ENCODE measurements around the gene NEIL1. TPM values are rescaled to one million over a fixed set of nuclear protein-coding genes. Genes with fewer than 3 reads are reported as not detected.

Gene NEIL1
- total RNA-seq, 2 experiments from 2014 or later = 2.8 to 3.2 TPM

GRCh38 chr15:75360391-75360790 is 13.6 kb downstream of the NEIL1 start:
- Mint-ChIP-seq H3K9me3 (ENCODE audit: insufficient read depth) (no peaks in the 10 kb centered on the region), H3K4me1 (ENCODE audit: low read depth) (no peaks in the 10 kb centered on the region), H3K4me3 (no peak overlapping the region), H3K27me3 (ENCODE audit: low read depth) (no peaks in the 10 kb centered on the region), H3K36me3 (ENCODE audit: low read depth) (peaks cover 20% of the 10 kb centered on the region), H3K27ac (peak overlapping the region; percentile 15)
- ATAC-seq (no peak), DNase-seq (no peak)
- CTCF ChIA-PET = no interaction called here
- POLR2A ChIA-PET = interaction anchor here (0.5 to 0.6 kb wide), 2 partner anchors 13 to 91 kb away, joined by 3 read pairs; partner anchors contain the start of gene SIN3A

DNA sequence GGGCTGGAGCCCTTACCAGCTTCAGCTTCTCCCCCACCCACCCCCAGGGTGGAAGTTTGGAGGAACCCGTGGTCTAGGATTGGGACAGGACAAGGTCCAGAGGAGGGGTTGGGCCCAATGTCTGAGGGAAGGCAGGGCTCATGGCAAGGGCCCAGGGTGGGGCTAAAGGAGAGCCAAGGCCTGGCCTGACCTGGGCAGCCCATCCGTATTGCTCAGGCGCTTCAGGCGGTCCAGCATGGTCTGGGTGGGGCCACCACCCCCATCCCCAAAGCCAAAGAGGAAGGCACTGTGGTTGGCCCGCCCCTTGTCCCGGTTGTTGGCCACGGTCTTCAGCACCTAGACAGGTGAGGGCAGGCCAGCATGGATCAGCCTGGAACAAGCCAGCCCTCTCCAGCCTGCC is 14.0 kb downstream of the NEIL1 start:
- Mint-ChIP-seq H3K27ac (peak overlapping the region; percentile 15), H3K9me3 (ENCODE audit: insufficient read depth) (no peaks in the 10 kb centered on the region), H3K4me1 (ENCODE audit: low read depth) (no peaks in the 10 kb centered on the region), H3K36me3 (ENCODE audit: low read depth) (peaks cover 18% of the 10 kb centered on the region), H3K4me3 (no peak overlapping the region), H3K27me3 (ENCODE audit: low read depth) (no peaks in the 10 kb centered on the region)
- ChIA-PET CTCF (no interaction called here), POLR2A (no interaction called here)
- ATAC-seq (no peak), DNase-seq (no peak)

DNA sequence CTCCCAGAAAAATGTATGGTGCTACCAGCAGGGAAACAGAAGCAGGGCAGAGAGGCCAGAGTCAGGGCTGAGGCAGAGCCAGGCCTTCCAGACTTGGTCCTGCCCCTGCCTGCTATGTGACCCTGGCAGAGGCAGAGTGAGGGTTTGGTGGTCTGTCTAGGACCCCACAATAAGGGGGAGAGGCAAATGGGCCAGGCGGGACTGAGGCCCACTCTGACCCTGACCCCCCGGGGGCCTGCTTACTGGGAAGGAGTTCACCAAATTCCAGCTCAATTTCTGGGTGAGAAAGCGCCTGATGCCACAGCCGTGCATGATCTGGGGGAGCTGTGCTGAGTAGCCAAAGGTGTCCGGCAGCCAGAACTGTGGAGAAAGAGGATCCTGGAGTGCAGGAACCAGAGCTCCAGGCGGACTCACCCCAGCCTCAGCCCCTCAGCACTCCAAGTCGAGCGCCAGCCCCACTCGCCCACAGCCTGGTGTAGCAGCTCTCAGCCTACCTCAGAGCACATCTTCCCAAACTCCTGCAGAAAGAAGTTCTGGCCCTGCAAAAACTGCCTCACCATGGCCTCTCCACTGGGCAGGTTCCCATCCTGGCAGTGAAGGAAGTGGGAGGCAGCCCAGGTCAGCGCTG is 14.6 kb downstream of the NEIL1 start:
- H3K27ac Mint-ChIP-seq = peak overlapping the region; percentile 20
- no peaks in the 10 kb centered on the region for H3K4me1 Mint-ChIP-seq (ENCODE audit: low read depth)
- CTCF ChIA-PET = no interaction called here

DNA sequence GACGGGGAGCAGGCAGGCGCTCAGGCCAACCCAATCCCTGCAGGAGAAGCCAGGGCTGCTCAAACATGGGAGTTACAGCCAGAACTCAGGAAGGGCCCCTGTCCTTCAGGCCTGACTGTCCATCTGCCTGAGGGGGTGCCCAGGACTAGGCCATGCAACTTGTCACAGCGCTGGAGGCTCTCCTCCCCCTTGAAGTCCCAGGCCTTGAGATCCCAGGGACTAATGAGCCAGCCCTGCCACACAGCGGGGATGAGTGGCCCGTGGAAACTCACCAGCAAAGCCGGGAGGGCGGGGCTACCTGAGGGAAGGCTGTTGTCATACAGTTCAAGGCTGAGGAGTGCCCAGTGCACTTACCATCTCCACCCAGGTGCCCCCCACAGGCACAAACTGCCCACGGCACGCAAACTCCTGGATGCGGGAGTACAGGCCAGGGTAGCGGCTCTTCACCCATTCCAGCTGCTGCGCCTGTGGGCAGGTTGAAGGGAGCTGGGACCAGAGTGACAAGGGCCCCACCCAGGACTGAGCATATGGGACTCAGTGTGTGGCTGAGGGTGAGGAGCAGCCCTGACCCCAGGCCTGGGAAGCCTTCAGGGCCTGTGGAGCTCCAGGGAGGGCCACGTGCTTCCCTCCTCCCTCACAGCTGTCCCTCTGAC is 15.3 kb downstream of the NEIL1 start:
- ATAC-seq (no peak), DNase-seq (no peak)
- H3K36me3 Mint-ChIP-seq (ENCODE audit: low read depth) = peaks cover 13% of the 10 kb centered on the region
- ChIA-PET CTCF (no interaction called here), POLR2A (no interaction called here)
- H3K4me1 Mint-ChIP-seq (ENCODE audit: low read depth) = peaks cover 4% of the 10 kb centered on the region
- H3K9me3 Mint-ChIP-seq (ENCODE audit: insufficient read depth) = no peaks in the 10 kb centered on the region
- H3K27ac Mint-ChIP-seq = peak overlapping the region; percentile 52
- no peak overlapping the region for H3K4me3 Mint-ChIP-seq
- H3K27me3 Mint-ChIP-seq (ENCODE audit: low read depth) = no peaks in the 10 kb centered on the region

More for the DNA sequence above, 14.6 kb downstream of the NEIL1 start:
- Mint-ChIP-seq H3K27me3 (ENCODE audit: low read depth) (no peaks in the 10 kb centered on the region), H3K36me3 (ENCODE audit: low read depth) (peaks cover 13% of the 10 kb centered on the region), H3K4me3 (no peak overlapping the region), H3K9me3 (ENCODE audit: insufficient read depth) (no peaks in the 10 kb centered on the region)
- no peak for ATAC-seq
- POLR2A ChIA-PET = no interaction called here
- DNase-seq = no peak

DNA sequence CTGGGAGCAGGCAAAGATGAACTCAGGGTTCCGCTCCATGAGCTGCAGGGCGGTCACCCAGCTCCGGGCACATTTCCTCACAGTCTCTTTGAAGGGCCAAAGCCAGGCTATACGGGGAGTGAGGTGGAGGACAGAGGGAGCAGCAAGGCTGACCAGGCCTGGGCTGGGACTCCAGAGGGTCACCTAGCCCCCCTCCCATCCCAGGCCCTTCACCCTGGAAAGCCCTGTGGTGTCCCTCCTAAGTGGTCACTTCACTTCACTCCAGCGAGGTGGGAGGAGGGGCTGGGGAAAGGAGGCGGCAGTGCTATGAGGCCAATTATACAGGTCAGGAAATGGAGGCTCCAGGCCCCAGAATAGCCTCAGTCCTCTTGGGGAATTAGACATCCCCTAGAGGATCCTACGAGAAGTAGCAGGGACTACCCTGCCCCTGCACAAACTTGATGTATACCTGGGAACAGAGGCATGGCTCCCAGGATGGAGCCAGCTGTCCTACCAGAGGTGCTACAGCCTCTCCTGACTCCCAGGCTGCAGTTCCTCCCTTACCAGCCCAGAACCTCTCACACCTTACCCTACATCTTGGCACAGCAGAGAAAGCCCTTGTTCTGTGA is 15.9 kb downstream of the NEIL1 start:
- ATAC-seq (no peak), DNase-seq (no peak)
- Mint-ChIP-seq H3K9me3 (ENCODE audit: insufficient read depth) (no peaks in the 10 kb centered on the region), H3K4me3 (no peak overlapping the region), H3K4me1 (ENCODE audit: low read depth) (peaks cover 9% of the 10 kb centered on the region), H3K27me3 (ENCODE audit: low read depth) (no peaks in the 10 kb centered on the region), H3K27ac (peak overlapping the region; percentile 52), H3K36me3 (ENCODE audit: low read depth) (peaks cover 13% of the 10 kb centered on the region)
- POLR2A ChIA-PET = no interaction called here
- CTCF ChIA-PET = no interaction called here

DNA sequence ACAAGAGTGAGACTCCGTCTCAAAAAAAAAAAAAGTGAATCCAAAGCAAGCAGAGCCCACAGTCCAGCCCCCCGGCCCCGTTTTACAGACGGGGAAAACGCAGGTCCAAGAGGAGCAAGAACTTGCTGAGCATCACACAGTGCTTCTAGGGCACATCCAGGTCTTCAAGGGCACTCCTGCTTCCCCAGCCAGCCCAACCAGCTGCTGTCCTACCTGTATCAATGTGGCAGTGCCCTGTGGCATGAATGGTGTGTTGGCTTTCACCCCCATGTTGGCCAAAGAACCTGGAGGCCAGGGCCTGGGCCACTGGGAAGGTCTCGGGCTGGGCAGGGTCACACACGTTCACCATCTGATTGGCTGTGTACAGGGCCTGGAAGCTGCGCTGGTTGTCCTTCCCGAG is 16.9 kb downstream of the NEIL1 start:
- Mint-ChIP-seq H3K9me3 (ENCODE audit: insufficient read depth) (no peaks in the 10 kb centered on the region), H3K27ac (no peak overlapping the region), H3K4me1 (ENCODE audit: low read depth) (peaks cover 12% of the 10 kb centered on the region), H3K36me3 (ENCODE audit: low read depth) (peaks cover 12% of the 10 kb centered on the region), H3K27me3 (ENCODE audit: low read depth) (no peaks in the 10 kb centered on the region), H3K4me3 (no peak overlapping the region)
- ChIA-PET POLR2A (no interaction called here), CTCF (no interaction called here)
- no peak for ATAC-seq
- no peak for DNase-seq

GRCh38 chr15:75364881-75365280 is 18.0 kb downstream of the NEIL1 start:
- H3K27me3 Mint-ChIP-seq (ENCODE audit: low read depth) = no peaks in the 10 kb centered on the region
- DNase-seq = no peak
- CTCF ChIA-PET = no interaction called here

GRCh38 chr15:75366163-75366562 is 19.3 kb downstream of the NEIL1 start:
- Mint-ChIP-seq H3K4me3 (no peak overlapping the region), H3K9me3 (ENCODE audit: insufficient read depth) (no peaks in the 10 kb centered on the region), H3K4me1 (ENCODE audit: low read depth) (peaks cover 26% of the 10 kb centered on the region), H3K36me3 (ENCODE audit: low read depth) (peaks cover 22% of the 10 kb centered on the region), H3K27ac (no peak overlapping the region), H3K27me3 (ENCODE audit: low read depth) (no peaks in the 10 kb centered on the region)
- DNase-seq = no peak
- ChIA-PET POLR2A (interaction anchor here (0.7 to 5.2 kb wide), 3 partner anchors 25 to 274 kb away, joined by 3 to 69 read pairs (median 44); partner anchors contain the start of genes IMP3 and SIN3A), CTCF (interaction anchor here (0.5 to 4.0 kb wide), 4 partner anchors 14 to 274 kb away, joined by 3 to 57 read pairs (median 20); partner anchors contain the start of genes IMP3 and SNUPN)
- ATAC-seq = no peak

More at GRCh38 chr15:75364881-75365280, 18.0 kb downstream of the NEIL1 start:
- no peaks in the 10 kb centered on the region for H3K9me3 Mint-ChIP-seq (ENCODE audit: insufficient read depth)
- no peak for ATAC-seq
- H3K27ac Mint-ChIP-seq = no peak overlapping the region
- no peak overlapping the region for H3K4me3 Mint-ChIP-seq
- POLR2A ChIA-PET = no interaction called here
- peaks cover 22% of the 10 kb centered on the region for H3K36me3 Mint-ChIP-seq (ENCODE audit: low read depth)
- peaks cover 23% of the 10 kb centered on the region for H3K4me1 Mint-ChIP-seq (ENCODE audit: low read depth)

DNA sequence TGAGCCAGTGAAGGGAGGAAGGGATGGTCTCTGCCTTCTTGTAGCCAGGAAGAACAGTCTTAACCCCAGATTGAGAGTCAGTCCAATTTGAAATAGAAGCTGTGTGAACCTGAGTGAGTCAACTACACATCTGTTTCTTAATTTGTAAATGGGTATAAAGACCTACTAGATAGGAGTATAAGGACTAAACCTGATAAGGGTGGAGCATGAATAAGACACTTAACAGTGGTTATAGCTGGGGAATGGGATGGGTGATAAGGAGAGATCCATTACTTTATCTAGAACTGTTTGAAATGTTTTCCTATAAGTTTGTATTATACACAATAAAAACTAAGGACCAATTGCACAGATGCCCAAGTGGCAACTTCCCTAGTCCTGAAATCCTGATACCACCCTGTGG is 20.2 kb downstream of the NEIL1 start:
- peak overlapping the region; percentile 89 for H3K4me3 Mint-ChIP-seq
- peaks cover 30% of the 10 kb centered on the region for H3K36me3 Mint-ChIP-seq (ENCODE audit: low read depth)
- CTCF ChIA-PET = interaction anchor here (0.9 to 4.0 kb wide), 17 partner anchors 14 to 324 kb away, joined by 3 to 62 read pairs (median 5); partner anchors contain the start of genes IMP3, PTPN9, SIN3A and SNUPN
- POLR2A ChIA-PET = interaction anchor here (0.9 to 5.2 kb wide), 6 partner anchors 10 to 273 kb away, joined by 3 to 69 read pairs (median 8); partner anchors contain the start of genes COMMD4, IMP3 and SIN3A
- ATAC-seq = no peak
- no peaks in the 10 kb centered on the region for H3K27me3 Mint-ChIP-seq (ENCODE audit: low read depth)
- H3K9me3 Mint-ChIP-seq (ENCODE audit: insufficient read depth) = no peaks in the 10 kb centered on the region
- peak overlapping the region; percentile 16 for H3K27ac Mint-ChIP-seq
- peaks cover 26% of the 10 kb centered on the region for H3K4me1 Mint-ChIP-seq (ENCODE audit: low read depth)
- no peak for DNase-seq

GRCh38 chr15:75367406-75367912 is 20.6 kb downstream of the NEIL1 start:
- H3K9me3 Mint-ChIP-seq (ENCODE audit: insufficient read depth) = no peaks in the 10 kb centered on the region
- no peak for ATAC-seq
- peaks cover 30% of the 10 kb centered on the region for H3K36me3 Mint-ChIP-seq (ENCODE audit: low read depth)
- H3K4me1 Mint-ChIP-seq (ENCODE audit: low read depth) = peaks cover 26% of the 10 kb centered on the region
- POLR2A ChIA-PET = interaction anchor here (0.9 to 5.2 kb wide), 12 partner anchors 11 to 344 kb away, joined by 3 to 69 read pairs (median 6); partner anchors contain the start of genes COMMD4, IMP3, PPCDC and SIN3A
- H3K27me3 Mint-ChIP-seq (ENCODE audit: low read depth) = no peaks in the 10 kb centered on the region
- no peak for DNase-seq
- peak overlapping the region; percentile 89 for H3K4me3 Mint-ChIP-seq
- peak overlapping the region; percentile 59 for H3K27ac Mint-ChIP-seq
- CTCF ChIA-PET = interaction anchor here (0.7 to 4.0 kb wide), 36 partner anchors 9 to 442 kb away, joined by 3 to 62 read pairs (median 4); partner anchors contain the start of genes IMP3, PTPN9, SIN3A and SNUPN

DNA sequence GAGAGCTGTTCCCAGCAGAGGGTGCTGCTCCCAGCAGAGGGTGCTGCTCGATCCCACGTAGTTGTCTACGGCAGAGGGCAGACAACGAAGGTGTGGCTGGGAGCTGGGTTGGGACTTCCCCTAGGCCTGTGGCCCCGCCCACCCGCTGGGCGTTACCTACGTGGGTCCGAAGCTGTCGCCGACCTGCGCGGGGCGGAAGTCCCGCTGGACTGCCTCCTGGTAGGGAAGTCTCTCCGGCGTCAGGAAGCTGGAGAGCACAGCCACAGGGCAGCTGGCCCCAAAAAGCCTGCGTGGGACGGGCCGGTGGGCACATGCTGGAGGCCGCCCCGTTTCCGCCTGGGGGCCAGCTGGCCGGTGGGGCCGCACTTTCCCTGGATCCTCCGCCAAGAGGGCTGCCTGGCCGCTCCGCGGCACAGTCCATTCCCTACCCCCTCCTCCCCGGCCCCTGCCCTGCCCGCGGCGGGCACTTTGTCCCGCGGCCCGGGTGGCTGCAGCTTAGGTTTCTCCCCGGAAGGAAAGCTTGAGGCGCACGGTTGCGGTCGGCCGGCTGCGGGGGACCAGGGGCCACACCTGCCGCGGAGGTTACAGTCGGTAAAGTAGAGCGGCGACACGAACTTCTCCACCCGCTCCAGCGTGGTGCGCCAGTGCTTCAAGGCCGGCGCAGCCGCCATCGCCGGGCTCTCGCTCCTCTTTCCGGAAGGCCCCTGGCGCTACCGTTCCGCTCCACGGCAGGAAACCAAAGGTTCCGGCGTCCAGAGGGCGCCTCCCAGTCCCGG is 21.3 kb downstream of the NEIL1 start, which contains the start of gene MAN2C1:
TSS of gene MAN2C1 (minus strand) at position 695 of the 776 bp plus-strand sequence. CDS start at position 671, 24 bp downstream.
- ATAC-seq (peak; percentile 94), DNase-seq (peak; percentile 94)
- Mint-ChIP-seq H3K4me3 (peak within 1 kb of the TSS; percentile 89), H3K27me3 (ENCODE audit: low read depth) (no peaks in the 10 kb centered on the region), H3K9me3 (ENCODE audit: insufficient read depth) (no peaks in the 10 kb centered on the region), H3K4me1 (ENCODE audit: low read depth) (peaks cover 29% of the 10 kb centered on the region), H3K36me3 (ENCODE audit: low read depth) (peaks cover 34% of the 10 kb centered on the region), H3K27ac (peak within 1 kb of the TSS; percentile 94)
- ChIA-PET POLR2A (interaction anchor here (0.6 to 5.2 kb wide), 18 partner anchors 9 to 345 kb away, joined by 3 to 69 read pairs (median 5); partner anchors contain the start of genes COMMD4, IMP3, PPCDC and SIN3A), CTCF (interaction anchor here (0.6 to 4.0 kb wide), 42 partner anchors 8 to 498 kb away, joined by 3 to 62 read pairs (median 4); partner anchors contain the start of genes IMP3, PTPN9, SIN3A and SNUPN)

All from activated CD8-positive, alpha-beta T cell treated with anti-CD3 and anti-CD28 coated beads, Interleukin-2, amount 10 ng/mL, durations not matched to agents 7 days and 5 days (primary cell).